Fibroblast of mammary gland (primary cell): ENCODE results near the gene PLXNA4.

Source experiments
- DNase-seq: peaks from one replicate; pipeline ENCODE4 v3.0.0-alpha.2; 2010; ENCODE audit warnings: low read depth
- H3K4me3 ChIP-seq: 2 replicates; pipeline ENCODE4 v1.5.1; 2011; ENCODE audit warnings: low read depth, mild to moderate bottlenecking, low read length, moderate library complexity; ENCODE audit not compliant: control insufficient read depth
- CTCF ChIP-seq: conservative IDR thresholded peaks from 2 replicates; pipeline ENCODE4 v1.5.1; 2011; ENCODE audit warnings: low read depth, low read length, inconsistent platforms; ENCODE audit not compliant: control insufficient read depth, insufficient read depth

PLXNA4 gene

GRCh38 chr7:132309102-132309805 lies 267.0 kb downstream of the PLXNA4 start:
- no peak for TF ChIP-seq CTCF
- no peak for DNase-seq
- H3K4me3 ChIP-seq, result no peak overlapping the region

- TF ChIP-seq CTCF, result no peak
- DNase-seq, result no peak
- H3K4me3 ChIP-seq, result no peak overlapping the region
These were observed 268.8 kb downstream of the PLXNA4 start for GRCh38 chr7:132307465-132307864.

GRCh38 chr7:132300599-132301277 lies 275.5 kb downstream of the PLXNA4 start:
- DNase-seq, result no peak
- no peak overlapping the region for H3K4me3 ChIP-seq
- no peak for TF ChIP-seq CTCF

GRCh38 chr7:132298790-132299189 lies 277.5 kb downstream of the PLXNA4 start:
- DNase-seq, result peak; percentile 62
- TF ChIP-seq CTCF, result no peak
- no peak overlapping the region for H3K4me3 ChIP-seq

GRCh38 chr7:132296820-132297219 lies 279.4 kb downstream of the PLXNA4 start:
- TF ChIP-seq CTCF, result no peak
- H3K4me3 ChIP-seq, result no peak overlapping the region
- DNase-seq, result no peak

- DNase-seq, result no peak
- H3K4me3 ChIP-seq, result no peak overlapping the region
- TF ChIP-seq CTCF, result no peak
These were observed 281.1 kb downstream of the PLXNA4 start for GRCh38 chr7:132295175-132295574.
